ENCODE measurements around the gene RAB7A.

GRCh38 chr3:128814519-128815317, 88.7 kb downstream of the RAB7A start:
- TF ChIP-seq CTCF (IDR thresholded peaks at IDR 0.05) (no peak), POLR2A (IDR thresholded peaks at IDR 0.05) (no peak)
